ENCODE results near the gene THRSP. TPM values are rescaled to one million over a fixed set of nuclear protein-coding genes. Genes with fewer than 3 reads are reported as not detected.
"Not testable (repeated sequence)": the region's sequence is repeated elsewhere in the genome, so short reads cannot be mapped to it uniquely, and the experiment has no call there.

Gene THRSP
- total RNA-seq, 1 donor from 2014 or later, result not detected

GRCh38 chr11:78085972-78086371, 22.3 kb downstream of the THRSP start:
- intact Hi-C loops (cut with micrococcal nuclease), result no loop called here

DNA sequence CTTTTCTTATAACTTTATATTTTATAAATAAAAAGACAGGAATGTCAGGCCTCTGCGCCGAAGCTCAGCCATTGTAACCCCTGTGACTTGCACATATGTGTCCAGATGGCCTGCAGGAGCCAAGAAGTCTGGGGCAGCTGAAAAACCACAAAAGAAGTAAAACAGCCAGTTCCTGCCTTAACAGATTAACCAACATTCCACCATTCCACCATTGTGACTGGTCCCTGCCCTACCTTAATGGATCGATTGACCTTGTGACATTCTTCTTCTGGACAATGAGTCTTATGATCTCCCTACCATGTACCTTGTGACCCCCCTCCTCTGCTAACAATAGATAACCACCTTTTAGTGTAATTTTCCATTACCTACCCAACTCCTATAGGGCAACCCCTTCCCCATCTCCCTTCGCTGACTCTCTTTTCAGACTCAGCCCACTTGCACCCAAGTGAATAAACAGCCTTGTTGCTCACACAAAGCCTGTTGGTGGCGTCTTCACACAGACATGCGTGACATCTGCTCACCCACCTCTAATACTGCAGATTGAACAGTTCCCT, 22.9 kb downstream of the THRSP start:
- intact Hi-C loops (cut with micrococcal nuclease), result not testable (repeated sequence)

DNA sequence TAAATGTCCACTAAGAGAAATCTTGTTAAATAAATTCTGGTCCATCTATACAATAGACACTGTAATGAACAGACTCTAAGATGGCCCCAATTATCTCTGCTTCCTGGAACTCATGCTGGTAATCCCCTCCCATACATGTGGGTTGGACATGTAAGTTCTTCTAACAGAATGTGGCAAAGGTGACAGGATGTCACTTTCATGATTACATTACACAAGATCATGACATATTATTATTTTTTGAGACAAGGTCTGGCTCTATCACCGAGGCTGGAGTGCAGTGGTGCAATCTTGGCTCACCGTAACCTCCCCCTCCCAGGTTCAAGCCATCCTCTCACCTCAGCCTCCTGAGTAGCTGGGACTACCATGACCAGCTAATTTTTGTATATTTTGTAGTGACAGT, 30.6 kb downstream of the THRSP start:
- intact Hi-C loops (cut with micrococcal nuclease), result loop anchor here (1.0 to 5.0 kb wide), 4 partner anchors 15 to 468 kb away; partner anchors contain the start of genes ALG8, KCTD21, NDUFC2 and USP35

GRCh38 chr11:78097666-78098385, 34.2 kb downstream of the THRSP start:
- intact Hi-C loops (cut with micrococcal nuclease), result no loop called here

GRCh38 chr11:78099666-78100065, 36.0 kb downstream of the THRSP start:
- intact Hi-C loops (cut with micrococcal nuclease), result no loop called here

- intact Hi-C loops (cut with micrococcal nuclease), result no loop called here
Observed at GRCh38 chr11:78100261-78100660, 36.6 kb downstream of the THRSP start.

DNA sequence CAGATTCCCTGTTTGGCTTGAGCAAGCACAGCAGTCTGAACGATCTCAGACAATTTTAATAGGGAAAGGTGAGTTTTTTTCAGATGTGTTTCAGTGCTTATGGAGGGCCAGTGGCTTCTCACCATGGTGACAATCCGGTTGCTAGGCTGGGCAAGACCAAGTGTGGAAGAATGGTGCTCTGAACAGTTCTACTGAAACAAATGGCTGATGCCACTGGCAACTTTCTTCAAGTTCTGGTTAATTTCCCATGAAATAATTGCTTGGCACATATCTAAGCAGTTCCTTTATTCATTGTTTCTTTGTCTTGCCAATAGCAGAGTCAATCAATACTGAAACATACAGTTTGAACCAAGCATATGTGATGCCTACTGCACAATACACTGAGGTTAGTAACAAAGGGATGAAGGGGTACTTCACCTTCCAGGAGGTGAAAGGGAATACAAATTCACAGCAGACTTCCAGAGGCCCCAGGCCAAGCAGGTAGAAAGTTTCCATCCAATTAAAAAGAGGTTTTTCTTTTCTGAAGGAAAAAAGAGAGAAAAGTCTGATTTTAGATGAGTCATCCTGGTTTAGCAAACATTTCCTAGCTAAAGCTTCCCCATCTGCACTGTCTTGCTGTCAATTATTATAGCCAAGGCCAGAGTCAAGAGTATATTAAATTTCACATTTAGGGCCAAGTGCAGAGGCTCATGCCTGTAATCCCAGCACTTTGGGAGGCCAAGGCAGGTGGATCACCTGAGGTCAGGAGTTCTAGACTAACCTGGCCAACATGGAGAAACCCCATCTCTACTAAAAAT, 37.2 kb downstream of the THRSP start:
- intact Hi-C loops (cut with micrococcal nuclease), result no loop called here

- intact Hi-C loops (cut with micrococcal nuclease), result no loop called here
Observed at GRCh38 chr11:78109081-78110015, 45.7 kb downstream of the THRSP start.

GRCh38 chr11:78110351-78110750, 46.7 kb downstream of the THRSP start:
- intact Hi-C loops (cut with micrococcal nuclease), result no loop called here

DNA sequence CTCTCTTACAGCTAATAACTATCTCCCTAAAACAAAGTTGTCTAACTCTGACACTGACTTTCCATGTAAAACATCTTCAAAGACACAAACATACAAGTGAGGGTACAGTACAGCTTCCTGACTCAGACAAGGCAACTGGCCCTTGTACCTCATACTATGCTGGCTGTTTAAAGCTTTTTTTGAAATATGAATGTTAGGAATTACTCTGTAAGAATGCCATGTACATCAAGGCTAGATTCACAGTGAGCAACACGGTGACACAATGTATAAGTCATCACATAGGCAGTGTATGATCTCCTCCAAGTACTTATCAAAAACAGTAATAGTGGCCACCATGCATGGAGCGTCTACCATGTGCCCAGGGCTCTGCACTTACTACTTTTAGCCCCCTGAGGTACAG, 47.2 kb downstream of the THRSP start:
- intact Hi-C loops (cut with micrococcal nuclease), result no loop called here

GRCh38 chr11:78111298-78111697, 47.6 kb downstream of the THRSP start:
- intact Hi-C loops (cut with micrococcal nuclease), result no loop called here

DNA sequence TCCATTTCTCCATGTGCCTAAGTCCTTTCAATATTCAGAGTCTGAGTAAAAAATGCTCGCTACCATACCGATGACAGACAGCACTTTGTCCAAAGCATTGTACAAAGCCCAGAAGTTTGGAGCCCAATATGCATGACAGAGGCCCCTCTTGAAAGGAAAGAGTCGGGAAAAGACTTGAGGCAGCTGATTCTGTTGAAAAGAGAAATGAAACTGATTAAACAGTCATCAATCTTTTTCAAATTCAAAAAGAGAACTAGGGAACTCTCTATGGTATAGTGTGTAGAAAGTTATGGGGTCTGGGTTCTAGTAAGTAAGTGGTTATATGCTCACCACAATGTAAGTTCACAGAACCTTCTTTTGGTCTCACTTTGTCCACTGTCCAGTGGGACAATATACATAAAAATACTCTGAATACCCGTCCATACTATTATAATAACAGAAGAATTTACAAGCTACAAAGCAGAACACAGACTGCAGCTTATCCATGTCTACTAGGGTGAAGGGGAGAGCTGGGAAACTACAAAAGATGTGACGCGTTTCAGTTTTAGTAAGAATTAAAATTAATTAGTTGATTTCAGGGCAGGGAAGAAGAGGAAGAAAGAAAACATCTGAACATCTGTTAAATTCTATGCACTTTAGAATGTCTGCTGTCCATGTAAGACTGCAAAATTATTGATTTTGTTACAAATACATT, 49.1 kb downstream of the THRSP start:
- intact Hi-C loops (cut with micrococcal nuclease), result no loop called here

Other genes starting within 250 kb of the THRSP start
- 56.8 and 60.1 TPM in 2 replicates for gene RSF1, start 243.1 kb upstream of the THRSP start, total RNA-seq
- gene AAMDC, start 242.7 kb upstream of the THRSP start, total RNA-seq, result 5.3 and 5.9 TPM in 2 replicates
- 55.5 and 59.2 TPM in 2 replicates for gene INTS4, start 69.2 kb upstream of the THRSP start, total RNA-seq
- gene KCTD14, start 40.6 kb upstream of the THRSP start, total RNA-seq, result 0.49 and 0.80 TPM in 2 replicates
- 194 and 204 TPM in 2 replicates for gene NDUFC2, start 16.0 kb downstream of the THRSP start, total RNA-seq
- 55.6 and 56.1 TPM in 2 replicates for gene ALG8, start 75.8 kb downstream of the THRSP start, total RNA-seq
- gene KCTD21, start 124.8 kb downstream of the THRSP start, total RNA-seq, result 13.5 and 14.1 TPM in 2 replicates
- 19.3 and 20.9 TPM in 2 replicates for gene USP35, start 125.1 kb downstream of the THRSP start, total RNA-seq